Upper lobe of left lung (tissue), 6 donors: ENCODE results near the gene SLC12A7. TPM values are rescaled to one million over a fixed set of nuclear protein-coding genes. Genes with fewer than 3 reads are reported as not detected.

Experiments used
- ATAC-seq, 2 donors: fragments of 200-7000 bp; cut with Tn5 transposase; one replicate each; pipeline ENCODE4 v1.9.1; 2022; ENCODE audit warnings: mild to moderate bottlenecking in 2 of 2, moderate library complexity in 2 of 2; ENCODE audit not compliant: low FRiP score in 2 of 2
- DNase-seq, 2 donors: peaks; one replicate each; pipeline ENCODE4 v3.0.0-alpha.2; 2019 to 2020
- H3K27ac ChIP-seq, 4 donors: fragments of 200-600 bp; sonication (generic); one replicate each; pipeline ENCODE4 v1.5.1; 2016 to 2019
- H3K27me3 ChIP-seq, 4 donors: fragments of 200-600 bp; sonication (generic); one replicate each; pipeline ENCODE4 v1.5.1; 2017 to 2019
- H3K36me3 ChIP-seq, 4 donors: fragments of 200-600 bp; sonication (generic); one replicate each; pipeline ENCODE4 v1.5.1; 2016 to 2019
- H3K4me1 ChIP-seq, 4 donors: fragments of 200-600 bp; sonication (generic); one replicate each; pipeline ENCODE4 v1.5.1; 2018 to 2019
- H3K4me3 ChIP-seq, 4 donors: fragments of 200-600 bp; sonication (generic); one replicate each; pipeline ENCODE4 v1.5.1; 2017 to 2019; ENCODE audit warnings: mild to moderate bottlenecking in 2 of 4, moderate library complexity in 1 of 4
- H3K9me3 ChIP-seq, 4 donors: fragments of 200-600 bp; sonication (generic); one replicate each; pipeline ENCODE4 v1.5.1; 2018 to 2019
- CTCF ChIP-seq, 6 experiments: fragments of 450-650 bp in 4 of 6; fragments of 200-600 bp in 2 of 6; sonication (generic) in 2 of 6; IDR thresholded peaks; one replicate each; pipeline ENCODE4 v1.5.1; 2016 to 2019; ENCODE audit warnings: antibody characterized with exemption in 6 of 6
- EP300 ChIP-seq, 4 donors: sonication (generic); formaldehyde crosslinking; IDR thresholded peaks; one replicate each; pipeline ENCODE4 v1.5.1; 2017; ENCODE audit warnings: antibody characterized with exemption in 4 of 4, control low read depth in 2 of 4
- POLR2A ChIP-seq, 4 donors: fragments of 450-650 bp; IDR thresholded peaks; one replicate each; pipeline ENCODE4 v1.5.1; 2016 to 2017; ENCODE audit warnings: antibody characterized with exemption in 4 of 4, mild to moderate bottlenecking in 2 of 4
- POLR2AphosphoS5 ChIP-seq, 2 donors: sonication (generic); formaldehyde crosslinking; IDR thresholded peaks; one replicate each; pipeline ENCODE4 v1.5.1; 2017; ENCODE audit warnings: antibody characterized with exemption in 2 of 2
- WGBS, 2 donors: methylation state at CpG; one replicate each; pipeline ENCODE4 v1.1.5; 2017 to 2018; 5-methylcytosine and 5-hydroxymethylcytosine counted together
- total RNA-seq, 6 donors: library from RNA; depleted of rRNA in 4 of 6; stranded (reverse); fragments of >200 nt in 4 of 6; gene quantifications; one replicate each; pipeline versions ENCODE4 v1.1.0 to v1.2.1, GENCODE V29; 2016 to 2021
- donor health status: DM: no; HTN: no; CAD: no; lungs with moderate emphysema.
- donor health status: DM: no; HTN: yes; CAD: no; lungs with severe emphysema.

The SLC12A7 gene
- total RNA-seq, 6 donors from 2014 or later = 31.3 to 138 (median 48.5) TPM

GRCh38 chr5:1009359-1010180 lies 102.3 kb downstream of the SLC12A7 start:
- peak overlapping the region; percentile 16 to 58 (median 52) for H3K4me3 ChIP-seq
- WGBS, 2 donors = 22 to 50% methylated on average over 10 to 33 of the region's 70 CpGs
- TF ChIP-seq POLR2A (IDR thresholded peaks at IDR 0.05) = no peak
- no peak for TF ChIP-seq POLR2AphosphoS5 (IDR thresholded peaks at IDR 0.05)
- no peak for TF ChIP-seq CTCF (IDR thresholded peaks at IDR 0.05)
- no peak for TF ChIP-seq EP300 (IDR thresholded peaks at IDR 0.05)
- ATAC-seq (no peak), DNase-seq (peak; percentile 18 to 82)
- no peaks in the 10 kb centered on the region for H3K9me3 ChIP-seq
- H3K36me3 ChIP-seq = no peaks in the 10 kb centered on the region
- H3K27me3 ChIP-seq = peaks cover 0 to 34% (median 13%) of the 10 kb centered on the region in 4 donors
- peak overlapping the region; percentile 32 to 77 (median 68) for H3K27ac ChIP-seq
- peaks cover 23 to 40% (median 27%) of the 10 kb centered on the region in 4 donors for H3K4me1 ChIP-seq

- Histone ChIP-seq H3K9me3 (no peaks in the 10 kb centered on the region), H3K27ac (peak within 1 kb of the TSS; percentile 60 to 77 (median 68)), H3K36me3 (no peaks in the 10 kb centered on the region), H3K4me1 (peaks cover 30 to 49% (median 33%) of the 10 kb centered on the region in 4 donors), H3K27me3 (peaks cover 0 to 34% (median 13%) of the 10 kb centered on the region in 4 donors), H3K4me3 (peak within 1 kb of the TSS; percentile 31 to 58 (median 52))
- TF ChIP-seq CTCF (IDR thresholded peaks at IDR 0.05) = peak; percentile 80 to 89 (median 83)
- no peak for TF ChIP-seq POLR2A (IDR thresholded peaks at IDR 0.05)
- TF ChIP-seq EP300 (IDR thresholded peaks at IDR 0.05) = no peak
- TF ChIP-seq POLR2AphosphoS5 (IDR thresholded peaks at IDR 0.05) = no peak
- WGBS, 2 donors = 5% methylated on average over 20 of the region's 108 CpGs; no CpG with 5 or more reads in 1 of the 2 donors
- DNase-seq (peak in 1 of 2 donors; percentile 92), ATAC-seq (peak in 1 of 2 donors; percentile 56)
Measured at GRCh38 chr5:1008451-1009358, 103.2 kb downstream of the SLC12A7 start, which contains the start of gene NKD2. NKD2 (plus strand) TSS chr5:1008802; CDS start chr5:1009058, 256 bp downstream.

GRCh38 chr5:1007681-1008450 lies 104.0 kb downstream of the SLC12A7 start:
- Histone ChIP-seq H3K9me3 (no peaks in the 10 kb centered on the region), H3K27ac (peak overlapping the region in 2 of 4 donors; percentile 27 to 60), H3K4me3 (peak overlapping the region in 3 of 4 donors; percentile 50 to 58 (median 55)), H3K36me3 (no peaks in the 10 kb centered on the region), H3K4me1 (peaks cover 33 to 51% (median 36%) of the 10 kb centered on the region in 4 donors), H3K27me3 (peaks cover 0 to 34% (median 13%) of the 10 kb centered on the region in 4 donors)
- ATAC-seq (no peak), DNase-seq (peak; percentile 20 to 78)
- TF ChIP-seq POLR2AphosphoS5 (IDR thresholded peaks at IDR 0.05) (no peak), POLR2A (IDR thresholded peaks at IDR 0.05) (no peak), EP300 (IDR thresholded peaks at IDR 0.05) (no peak), CTCF (IDR thresholded peaks at IDR 0.05) (no peak)
- 55% methylated on average over 7 to 19 of the region's 23 CpGs for WGBS, 2 donors

GRCh38 chr5:1007221-1007680 lies 104.6 kb downstream of the SLC12A7 start:
- peak overlapping the region in 2 of 4 donors; percentile 27 to 60 for H3K27ac ChIP-seq
- H3K4me1 ChIP-seq = peaks cover 33 to 51% (median 36%) of the 10 kb centered on the region in 4 donors
- peaks cover 0 to 34% (median 13%) of the 10 kb centered on the region in 4 donors for H3K27me3 ChIP-seq
- H3K9me3 ChIP-seq = no peaks in the 10 kb centered on the region
- H3K4me3 ChIP-seq = no peak overlapping the region
- TF ChIP-seq POLR2AphosphoS5 (IDR thresholded peaks at IDR 0.05) (no peak), POLR2A (IDR thresholded peaks at IDR 0.05) (no peak), EP300 (IDR thresholded peaks at IDR 0.05) (no peak), CTCF (IDR thresholded peaks at IDR 0.05) (no peak)
- WGBS, 2 donors = 88 to 94% methylated on average over 3 to 17 of the region's 17 CpGs
- no peaks in the 10 kb centered on the region for H3K36me3 ChIP-seq
- ATAC-seq (no peak), DNase-seq (peak in 1 of 2 donors; percentile 60)
